OCI-LY7 (cell line): ENCODE results near the gene TMEM131L. TPM values are rescaled to one million over a fixed set of nuclear protein-coding genes. Genes with fewer than 3 reads are reported as not detected.

Experiments
- BruUV-seq: library from RNA; stranded (reverse); fragments of 400-500 nt; replicated peaks from 2 replicates; lab custom pipeline; 2021; lab: Mats Ljungman, UMichigan
- CTCF ChIA-PET: fragments of 300-600 bp; sonication (Branson Sonifier 250); formaldehyde crosslinking; loops from one replicate; lab custom pipeline; 2022; ENCODE audit warnings: antibody characterized with exemption; ENCODE audit not compliant: unreplicated experiment; lab: Charles Lee
- POLR2A ChIA-PET: fragments of 300-600 bp; sonication (Branson Sonifier 250); formaldehyde crosslinking; loops from one replicate; lab custom pipeline; 2022; ENCODE audit warnings: antibody characterized with exemption; lab: Charles Lee
- DNase-seq: peaks from one replicate; pipeline ENCODE4 v3.0.0-alpha.2; 2015; ENCODE audit warnings: low spot score
- H2AFZ ChIP-seq: fragments of 200-600 bp; sonication (generic), shearing (Covaris generic); 2 replicates; pipeline ENCODE4 v1.6.1; 2014; ENCODE audit warnings: mild to moderate bottlenecking, antibody characterized with exemption, low read length, moderate library complexity
- H3K27ac ChIP-seq: fragments of 200-600 bp; sonication (generic); 2 replicates; pipeline ENCODE4 v1.5.1; 2014; ENCODE audit warnings: mixed run types, low read depth, mild to moderate bottlenecking, moderate library complexity, low read length, inconsistent platforms; ENCODE audit not compliant: poor library complexity, severe bottlenecking
- H3K36me3 ChIP-seq: fragments of 200-600 bp; sonication (generic); 2 replicates; pipeline ENCODE4 v1.6.1; 2014; ENCODE audit warnings: mild to moderate bottlenecking, antibody characterized with exemption, low read length, moderate library complexity, mixed read lengths; ENCODE audit not compliant: insufficient read depth
- H3K4me1 ChIP-seq: fragments of 200-600 bp; sonication (generic); 2 replicates; pipeline ENCODE4 v1.5.1; 2014; ENCODE audit warnings: mild to moderate bottlenecking, low read length; ENCODE audit not compliant: insufficient read depth, poor library complexity, severe bottlenecking
- H3K4me2 ChIP-seq: fragments of 200-600 bp; sonication (generic); 2 replicates; pipeline ENCODE4 v1.6.1; 2014; ENCODE audit warnings: mild to moderate bottlenecking, low read length
- H3K4me3 ChIP-seq: fragments of 200-600 bp; sonication (generic); 2 replicates; pipeline ENCODE4 v1.5.1; 2014; ENCODE audit warnings: mild to moderate bottlenecking, low read depth, low read length; ENCODE audit not compliant: poor library complexity, severe bottlenecking
- H3K79me2 ChIP-seq: fragments of 200-600 bp; sonication (generic); 2 replicates; pipeline ENCODE4 v1.6.1; 2016; ENCODE audit warnings: low read depth, mild to moderate bottlenecking, low read length, moderate library complexity, mixed read lengths; ENCODE audit not compliant: insufficient read depth
- H3K9me2 ChIP-seq: fragments of 200-600 bp; sonication (generic); 2 replicates; pipeline ENCODE4 v1.6.1; 2016; ENCODE audit warnings: mild to moderate bottlenecking, low read length, mixed read lengths; ENCODE audit not compliant: insufficient read depth
- H3K9me3 ChIP-seq: fragments of 200-600 bp; sonication (generic); 2 replicates; pipeline ENCODE4 v1.6.1; 2014; ENCODE audit warnings: mild to moderate bottlenecking, mixed run types, low read length, mixed read lengths
- H4K20me1 ChIP-seq: fragments of 200-600 bp; sonication (generic); 2 replicates; pipeline ENCODE4 v1.6.1; 2014; ENCODE audit warnings: mild to moderate bottlenecking, antibody characterized with exemption, low read length, moderate library complexity, mixed read lengths; ENCODE audit not compliant: insufficient read depth
- EZH2phosphoT487 ChIP-seq: fragments of 200-600 bp; sonication (generic); IDR thresholded peaks from 2 replicates; pipeline ENCODE4 v1.6.1; 2018; ENCODE audit warnings: low read depth, borderline replicate concordance, mild to moderate bottlenecking, mixed run types, antibody characterized with exemption, low read length, moderate library complexity, mixed read lengths
- intact Hi-C: fragments of 100-400 bp; cut with micrococcal nuclease; formaldehyde crosslinking; loops from one replicate; pipeline ENCODE4 v1.10.0; 2022; ENCODE audit not compliant: unreplicated experiment
- total RNA-seq, 2 experiments: library from RNA; depleted of rRNA in 1 of 2; stranded (reverse); fragments of >200 nt in 1 of 2; shearing (Covaris generic) in 1 of 2; gene quantifications; 2 replicates each; pipeline ENCODE4 v1.2.3, GENCODE V29; 2014 to 2022
- TF ChIP-seq, protein P1 (sequence below): fragments of 200-600 bp; sonication (generic); conservative IDR thresholded peaks from 2 replicates; pipeline ENCODE4 v1.5.1; 2014; ENCODE audit warnings: mild to moderate bottlenecking, antibody characterized with exemption, low read length, moderate library complexity, mixed read lengths

The TMEM131L gene
- total RNA-seq, 2 experiments from 2014 or later: 133 to 148 TPM

DNA sequence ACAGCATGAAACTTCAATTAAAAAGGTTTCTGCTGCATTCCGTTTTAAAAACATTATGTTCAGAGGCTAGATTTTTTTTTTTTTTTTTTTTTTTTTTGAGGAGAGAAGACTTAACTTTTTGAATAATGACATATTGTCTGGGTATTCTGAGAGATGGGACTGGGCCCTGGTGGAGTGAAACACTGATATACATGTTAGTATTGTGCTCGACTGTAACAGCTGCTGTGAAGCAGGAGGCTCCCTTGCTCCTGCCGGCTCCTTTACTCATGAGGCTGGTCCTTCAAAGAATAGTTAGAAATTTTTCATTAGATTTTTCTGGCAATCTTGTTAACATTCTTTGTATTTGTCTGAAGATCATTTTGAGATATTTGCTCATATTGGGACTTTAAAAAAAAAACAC is 73.3 kb downstream of the TMEM131L start:
- intact Hi-C loops: no loop called here
- Histone ChIP-seq H3K9me2 (no peaks in the 10 kb centered on the region), H3K4me3 (no peak overlapping the region), H3K36me3 (peaks cover 99% of the 10 kb centered on the region), H2AFZ (no peak overlapping the region), H3K4me2 (no peak overlapping the region), H3K79me2 (peaks cover 100% of the 10 kb centered on the region), H4K20me1 (peaks cover 34% of the 10 kb centered on the region), H3K9me3 (no peaks in the 10 kb centered on the region), H3K4me1 (peaks cover 22% of the 10 kb centered on the region), H3K27ac (no peak overlapping the region)
- CTCF ChIA-PET: no interaction called here
- TF ChIP-seq, protein P1, sequence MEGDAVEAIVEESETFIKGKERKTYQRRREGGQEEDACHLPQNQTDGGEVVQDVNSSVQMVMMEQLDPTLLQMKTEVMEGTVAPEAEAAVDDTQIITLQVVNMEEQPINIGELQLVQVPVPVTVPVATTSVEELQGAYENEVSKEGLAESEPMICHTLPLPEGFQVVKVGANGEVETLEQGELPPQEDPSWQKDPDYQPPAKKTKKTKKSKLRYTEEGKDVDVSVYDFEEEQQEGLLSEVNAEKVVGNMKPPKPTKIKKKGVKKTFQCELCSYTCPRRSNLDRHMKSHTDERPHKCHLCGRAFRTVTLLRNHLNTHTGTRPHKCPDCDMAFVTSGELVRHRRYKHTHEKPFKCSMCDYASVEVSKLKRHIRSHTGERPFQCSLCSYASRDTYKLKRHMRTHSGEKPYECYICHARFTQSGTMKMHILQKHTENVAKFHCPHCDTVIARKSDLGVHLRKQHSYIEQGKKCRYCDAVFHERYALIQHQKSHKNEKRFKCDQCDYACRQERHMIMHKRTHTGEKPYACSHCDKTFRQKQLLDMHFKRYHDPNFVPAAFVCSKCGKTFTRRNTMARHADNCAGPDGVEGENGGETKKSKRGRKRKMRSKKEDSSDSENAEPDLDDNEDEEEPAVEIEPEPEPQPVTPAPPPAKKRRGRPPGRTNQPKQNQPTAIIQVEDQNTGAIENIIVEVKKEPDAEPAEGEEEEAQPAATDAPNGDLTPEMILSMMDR: no peak
- no peak for TF ChIP-seq EZH2phosphoT487
- no peak for DNase-seq
- POLR2A ChIA-PET: interaction anchor here (0.7 to 1.2 kb wide), 4 partner anchors 10 to 392 kb away, joined by 3 to 7 read pairs (median 4); no protein-coding TSS in a partner anchor
- no TSS peak for BruUV-seq

DNA sequence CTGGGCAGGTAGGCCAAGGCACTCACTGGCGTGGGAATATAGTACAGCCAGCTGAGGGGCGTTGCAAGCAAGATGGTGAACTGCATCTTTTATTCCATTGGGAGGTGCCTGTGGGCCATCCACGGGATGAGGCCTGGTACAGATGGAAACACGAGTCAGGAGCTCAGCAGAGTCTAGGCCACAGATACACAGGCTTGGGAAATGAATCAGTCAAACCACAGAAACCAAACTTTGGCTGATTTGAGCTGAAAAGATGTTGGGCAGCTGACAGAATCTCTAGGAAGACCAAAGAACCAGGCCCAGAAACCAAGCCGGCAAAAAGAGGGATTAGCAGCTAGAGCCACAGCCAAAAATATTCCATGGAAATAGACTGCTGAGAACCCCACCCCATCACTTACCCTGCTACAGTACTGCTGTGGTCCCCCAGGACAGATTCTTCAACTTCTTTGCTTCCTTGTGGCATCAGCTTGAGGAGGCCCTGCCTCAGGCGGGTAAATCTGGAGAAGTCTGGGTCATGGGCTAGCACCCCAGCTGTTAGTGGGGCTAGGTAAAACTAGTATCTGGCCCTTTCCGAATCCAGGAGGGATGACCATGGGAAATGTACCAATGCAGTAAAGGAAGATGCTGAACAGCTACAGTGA is 75.4 kb downstream of the TMEM131L start:
- Histone ChIP-seq H3K4me1 (peaks cover 9% of the 10 kb centered on the region), H3K36me3 (peaks cover 92% of the 10 kb centered on the region), H3K27ac (no peak overlapping the region), H4K20me1 (peaks cover 25% of the 10 kb centered on the region), H3K4me3 (no peak overlapping the region), H2AFZ (no peak overlapping the region), H3K9me2 (no peaks in the 10 kb centered on the region), H3K79me2 (peaks cover 100% of the 10 kb centered on the region), H3K4me2 (no peak overlapping the region), H3K9me3 (no peaks in the 10 kb centered on the region)
- no peak for DNase-seq
- CTCF ChIA-PET: interaction anchor here (0.9 kb wide), 1 partner anchor 11 kb away, joined by 3 read pairs; no protein-coding TSS in a partner anchor
- intact Hi-C loops: no loop called here
- no TSS peak for BruUV-seq
- TF ChIP-seq EZH2phosphoT487: no peak
- TF ChIP-seq, protein P1: no peak
- POLR2A ChIA-PET: interaction anchor here (0.6 to 1.7 kb wide), 10 partner anchors 8 to 76 kb away, joined by 3 to 5 read pairs (median 4); partner anchors contain the start of gene TMEM131L

DNA sequence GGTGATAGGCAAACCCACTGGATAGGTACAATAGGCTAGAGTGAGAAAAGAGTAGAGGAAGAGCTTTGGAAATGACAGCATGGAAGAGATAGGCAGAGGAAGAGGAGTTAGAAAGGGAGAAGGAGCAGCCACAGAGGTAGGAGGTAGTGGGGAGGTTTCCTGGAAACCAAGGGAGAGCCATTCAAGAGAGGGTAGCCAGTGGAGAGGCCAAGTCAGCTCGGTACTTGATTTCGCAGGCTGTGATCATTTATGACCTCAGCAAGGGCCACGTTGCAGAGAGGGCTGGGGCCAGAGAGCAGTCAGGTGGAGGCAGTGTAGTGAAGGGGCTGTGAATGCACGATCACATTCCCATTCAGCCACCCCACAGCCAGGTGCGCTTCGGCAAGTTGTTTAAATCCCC is 76.0 kb downstream of the TMEM131L start:
- intact Hi-C loops: no loop called here
- H3K9me3 ChIP-seq: no peaks in the 10 kb centered on the region
- H3K9me2 ChIP-seq: no peaks in the 10 kb centered on the region
- H3K4me1 ChIP-seq: peaks cover 9% of the 10 kb centered on the region
- peaks cover 100% of the 10 kb centered on the region for H3K79me2 ChIP-seq
- ChIA-PET POLR2A (interaction anchor here (1.1 to 1.6 kb wide), 4 partner anchors 9 to 26 kb away, joined by 3 to 5 read pairs (median 4); no protein-coding TSS in a partner anchor), CTCF (no interaction called here)
- peaks cover 25% of the 10 kb centered on the region for H4K20me1 ChIP-seq
- H3K4me2 ChIP-seq: no peak overlapping the region
- H3K4me3 ChIP-seq: no peak overlapping the region
- H3K36me3 ChIP-seq: peaks cover 92% of the 10 kb centered on the region
- no peak for DNase-seq
- H2AFZ ChIP-seq: no peak overlapping the region
- BruUV-seq: no TSS peak
- TF ChIP-seq EZH2phosphoT487: no peak
- TF ChIP-seq, protein P1: no peak
- H3K27ac ChIP-seq: no peak overlapping the region
